ENCODE measurements around the gene P2RY8.

The P2RY8 gene

DNA sequence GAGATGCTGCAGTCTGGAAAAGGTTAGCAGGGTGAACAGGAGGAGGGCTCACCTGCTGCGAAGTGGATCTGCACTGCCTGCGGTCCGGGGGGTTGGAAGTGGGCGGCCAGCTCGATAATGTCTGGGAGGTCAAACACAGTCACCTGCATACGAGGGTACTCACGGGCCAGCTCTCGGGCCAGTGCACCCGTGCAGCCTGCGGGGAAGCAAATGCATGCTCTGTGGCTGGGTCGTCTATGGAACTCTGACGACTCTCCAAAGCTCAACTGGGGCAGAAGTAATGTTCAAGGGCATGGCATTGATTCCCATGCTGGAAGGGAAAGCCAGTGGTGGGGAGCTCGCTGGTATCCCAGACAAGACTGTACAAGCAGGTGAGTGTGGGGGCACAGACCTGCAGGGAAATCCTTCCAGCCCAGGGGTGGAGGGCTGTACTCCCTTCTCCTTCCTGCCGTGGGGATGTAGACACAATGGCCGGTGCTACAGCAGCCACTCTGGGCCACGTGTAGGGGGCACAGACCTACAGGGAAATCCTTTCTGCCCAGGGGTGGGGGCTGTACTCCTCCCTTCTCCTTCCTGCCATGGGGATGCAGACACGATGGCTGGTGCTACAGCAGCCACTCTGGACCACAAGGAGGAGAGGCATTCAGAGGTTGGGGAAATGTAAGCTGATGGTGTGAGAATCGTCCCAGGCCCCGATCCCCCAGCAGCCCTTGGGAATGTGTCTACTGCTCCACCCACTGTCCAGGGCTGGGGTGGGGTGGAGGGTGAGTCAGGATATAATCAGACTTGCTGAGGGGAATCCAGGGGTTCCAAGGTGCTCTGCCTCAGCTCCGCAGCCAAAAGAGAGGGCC is 118.8 kb downstream of the P2RY8 start:
- no peak for DNase-seq (ENCODE audit: low read depth in 2 of 2)

DNA sequence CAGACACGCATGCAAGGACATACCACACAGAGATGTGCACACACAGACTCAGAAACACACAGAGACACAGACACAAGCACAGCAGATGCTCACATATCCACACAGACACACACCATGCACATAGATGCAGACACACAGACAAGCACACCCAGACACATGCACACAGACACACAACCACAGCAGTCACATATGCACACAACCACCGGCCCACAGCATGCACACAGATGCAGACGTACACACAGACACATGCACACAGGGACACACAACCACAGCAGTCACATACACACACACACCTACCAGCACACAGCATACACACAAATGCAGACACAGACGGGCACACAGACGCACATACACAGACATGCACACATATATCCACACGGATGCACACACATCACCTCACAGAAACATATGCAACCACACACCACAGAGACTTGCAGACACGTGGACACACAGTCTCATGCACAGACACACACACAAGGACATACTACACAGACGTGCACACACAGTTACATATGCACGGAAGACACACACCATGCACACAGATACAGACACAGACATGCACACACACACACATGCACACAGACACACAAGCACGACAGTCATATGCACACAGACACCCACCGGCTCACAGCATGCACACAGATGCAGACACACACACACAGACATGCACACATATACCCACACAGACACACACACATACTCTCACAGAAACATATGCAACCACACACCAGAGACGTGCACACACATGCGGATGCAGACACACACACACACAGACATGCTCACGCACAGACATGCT is 119.8 kb downstream of the P2RY8 start:
- no peak for DNase-seq (ENCODE audit: low read depth in 2 of 2)

DNA sequence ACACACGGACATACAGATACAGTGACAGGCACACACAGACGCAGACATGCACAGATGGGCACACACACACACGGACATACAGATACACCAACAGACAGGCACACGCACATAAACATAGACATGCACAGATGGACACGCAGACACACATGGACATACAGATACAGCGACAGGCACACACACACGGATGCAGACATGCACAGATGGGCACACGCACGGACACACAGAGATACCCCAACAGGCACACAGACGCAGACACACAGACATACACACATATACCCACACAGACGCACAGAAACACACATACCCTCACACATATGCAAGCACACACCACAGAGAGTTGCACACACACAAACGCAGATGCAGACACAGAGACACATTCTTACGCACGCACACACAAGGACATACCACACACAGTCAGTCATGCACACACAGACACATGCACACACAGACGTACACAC is 120.6 kb downstream of the P2RY8 start:
- DNase-seq (ENCODE audit: low read depth in 2 of 2): no peak
